Hepatocyte (in vitro differentiated cells): ENCODE results near the gene LGALS7B.

Experiments
- CTCF ChIP-seq: fragments of 200-600 bp; sonication (generic); IDR thresholded peaks from 2 replicates; pipeline ENCODE4 v1.5.1; 2016; ENCODE audit warnings: antibody characterized with exemption, mild to moderate bottlenecking; ENCODE audit not compliant: poor library complexity
- EZH2 ChIP-seq: fragments of 200-600 bp; sonication (generic); IDR thresholded peaks from 2 replicates; pipeline ENCODE4 v1.6.1; 2016; ENCODE audit warnings: antibody characterized with exemption, mild to moderate bottlenecking, borderline replicate concordance
- EZH2phosphoT487 ChIP-seq: fragments of 200-600 bp; sonication (generic); IDR thresholded peaks from one replicate; pipeline ENCODE4 v1.6.1; 2018; ENCODE audit warnings: antibody characterized with exemption, mild to moderate bottlenecking, low read depth, moderate library complexity; ENCODE audit not compliant: unreplicated experiment, severe bottlenecking

GRCh38 chr19:38795549-38795948, 6.5 kb downstream of the LGALS7B start:
- TF ChIP-seq EZH2 (no peak), CTCF (no peak), EZH2phosphoT487 (no peak)
